Caki2 (cell line): ENCODE measurements around the gene MXD3. TPM values are rescaled to one million over a fixed set of nuclear protein-coding genes. Genes with fewer than 3 reads are reported as not detected.

ENCODE experiments used
- DNase-seq: peaks from one replicate; pipeline ENCODE4 v3.0.0-alpha.2; 2015; ENCODE audit warnings: low read depth
- in situ Hi-C: cut with HindIII; loops from 2 replicates; pipeline ENCODE4 v1.10.0; 2016; ENCODE audit warnings: low sequenced_read_pairs, low pct_unique_long_range_greater_than_20kb, mixed read lengths
- total RNA-seq: library from RNA; depleted of rRNA; stranded (reverse); fragments of >200 nt; shearing (Covaris generic); gene quantifications from 2 replicates; pipeline ENCODE4 v1.2.3, GENCODE V29; 2014; ENCODE audit warnings: low replicate concordance

The MXD3 gene
- total RNA-seq, 1 experiment from 2014 or later: 69.8 TPM

DNA sequence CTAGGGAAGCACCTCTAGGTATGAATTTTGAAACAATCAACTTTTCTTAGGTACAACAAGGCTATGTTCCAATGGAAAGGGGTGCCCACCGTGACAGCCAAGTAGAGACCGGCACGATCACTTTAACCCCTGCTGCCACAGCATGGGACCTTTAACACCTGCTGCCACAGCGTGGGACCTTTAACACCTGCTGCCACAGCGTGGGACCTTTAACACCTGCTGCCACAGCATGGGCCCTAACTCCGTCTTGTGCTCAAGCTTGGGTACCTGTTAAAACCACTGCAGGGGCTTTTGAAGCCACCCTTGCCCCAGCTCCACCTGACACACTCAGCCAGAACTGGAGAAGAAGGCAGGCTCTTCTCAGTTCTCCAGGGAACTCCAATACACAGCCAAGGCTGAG is 18.2 kb upstream of the MXD3 start:
- in situ Hi-C loops: no loop called here
- DNase-seq: no peak

DNA sequence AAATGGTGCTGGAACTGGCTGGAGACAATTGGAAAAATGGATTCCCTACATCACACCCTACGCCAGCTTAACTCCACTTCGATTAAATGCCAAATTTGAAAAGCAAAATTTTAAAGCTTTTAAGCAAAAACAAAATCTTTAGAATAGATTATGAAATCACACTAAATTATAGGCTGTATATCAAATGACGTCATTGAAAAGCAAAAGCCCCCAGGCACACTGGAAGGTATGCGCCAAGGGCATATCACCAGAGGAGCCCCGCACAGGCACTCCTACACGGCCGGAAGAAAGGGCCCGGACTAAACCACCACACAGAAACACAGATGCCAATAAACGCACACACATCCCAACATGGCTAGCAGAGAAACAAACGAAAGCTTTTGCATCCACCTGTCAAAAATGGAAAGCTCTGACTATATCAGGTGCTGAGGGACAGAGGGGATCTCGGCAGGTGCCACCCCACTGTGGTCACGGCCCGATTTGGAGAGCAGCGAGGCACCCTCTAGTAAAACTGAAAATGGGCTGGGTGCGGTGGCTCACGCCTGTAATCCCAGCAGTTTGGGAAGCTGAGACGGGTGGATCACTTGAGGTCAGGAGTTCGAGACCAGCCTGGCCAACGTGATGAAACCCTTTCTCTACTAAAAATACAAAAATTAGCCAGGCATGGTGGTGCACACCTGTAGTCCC is 17.0 kb upstream of the MXD3 start:
- in situ Hi-C loops: no loop called here
- DNase-seq: no peak

DNA sequence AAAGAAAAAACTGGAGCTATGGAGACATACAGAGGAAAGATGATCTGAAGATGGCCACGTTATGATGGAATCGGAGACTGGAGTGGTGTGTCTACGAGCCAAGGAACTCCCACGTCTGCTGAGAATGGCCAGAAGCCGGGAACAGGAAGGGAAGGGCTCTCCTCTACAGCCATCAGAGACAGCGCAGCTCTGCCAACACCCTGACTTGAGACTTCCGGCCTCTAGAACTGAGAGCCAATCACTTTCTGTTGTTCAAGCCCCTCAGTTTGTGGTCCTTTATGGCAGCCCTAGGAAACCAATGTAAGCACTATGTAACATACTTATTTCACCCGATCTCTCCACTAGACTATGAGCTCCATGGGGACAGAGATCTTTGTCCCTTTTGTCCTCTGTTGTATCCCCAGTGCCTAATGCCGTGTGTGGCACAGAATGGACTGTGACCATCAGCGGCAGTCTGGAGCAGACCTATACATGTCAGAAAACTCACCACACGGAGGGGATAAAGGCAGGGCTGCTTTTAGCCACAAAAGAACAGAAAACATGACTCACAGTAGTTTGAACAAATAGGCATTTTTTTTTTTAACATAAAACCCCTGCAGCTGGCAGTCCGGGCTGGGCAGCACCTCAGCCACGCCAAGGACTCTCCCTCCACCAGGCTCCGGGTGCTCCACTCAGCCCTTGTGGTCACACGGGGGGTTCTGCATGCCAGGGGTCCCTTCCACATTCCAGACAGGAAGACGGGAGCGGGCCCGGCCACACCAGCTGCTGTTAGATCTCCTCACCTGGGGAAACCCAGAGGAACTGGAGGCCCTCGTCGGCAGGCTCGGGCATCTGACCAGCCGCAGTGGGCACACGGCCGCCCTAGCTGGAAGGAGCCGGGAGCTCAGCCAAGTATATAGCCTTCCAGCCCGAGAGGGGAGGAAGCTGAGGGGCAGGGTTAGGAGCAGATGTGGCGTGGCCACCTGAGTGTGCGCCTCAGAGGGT is 16.1 kb upstream of the MXD3 start:
- peak; percentile 34 for DNase-seq
- in situ Hi-C loops: no loop called here

DNA sequence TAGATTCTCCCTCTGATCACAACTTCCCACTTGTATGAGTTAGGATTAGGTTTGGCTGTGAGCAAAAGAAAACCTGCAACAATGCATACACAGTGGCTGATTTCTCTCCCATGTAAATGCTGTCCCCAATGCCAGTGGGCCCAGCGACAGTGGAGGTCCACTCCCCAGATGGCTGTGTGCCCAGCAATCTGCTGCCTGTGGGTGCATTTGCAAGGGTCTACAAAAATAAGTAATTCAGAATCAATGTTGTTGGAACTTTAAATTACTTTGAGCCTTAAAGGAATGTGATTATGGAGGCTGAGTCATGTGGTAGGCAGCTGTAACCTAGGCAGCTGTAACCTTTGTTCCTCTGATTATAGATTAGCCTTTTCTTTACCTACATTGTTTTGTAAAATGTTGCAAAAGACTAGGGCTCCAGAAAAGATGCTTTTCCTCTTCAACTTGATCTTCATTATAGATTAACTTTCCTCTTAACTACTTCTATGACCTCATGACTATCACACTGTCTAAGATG is 14.2 kb upstream of the MXD3 start:
- in situ Hi-C loops: no loop called here
- DNase-seq: peak; percentile 78

DNA sequence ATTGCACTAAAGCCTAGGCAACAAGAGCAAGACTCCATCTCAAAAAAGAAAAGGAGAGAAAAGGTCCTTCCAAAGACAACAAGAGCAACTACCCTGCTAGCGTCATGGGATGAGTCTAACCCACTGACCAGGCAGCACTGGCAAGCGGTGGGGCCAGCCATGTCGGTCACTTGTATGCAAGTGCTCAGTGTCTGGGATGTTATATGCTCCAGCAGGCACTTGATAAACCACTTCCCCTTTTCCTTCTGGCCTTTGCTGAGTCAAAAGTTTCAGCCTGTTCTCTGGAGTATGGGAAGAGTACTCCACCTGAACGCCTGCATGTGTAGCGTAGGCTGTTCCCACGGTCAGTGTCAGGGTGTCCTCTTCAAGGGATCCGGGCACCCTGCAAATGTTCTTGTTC is 9.2 kb upstream of the MXD3 start:
- in situ Hi-C loops: no loop called here
- DNase-seq: no peak

DNA sequence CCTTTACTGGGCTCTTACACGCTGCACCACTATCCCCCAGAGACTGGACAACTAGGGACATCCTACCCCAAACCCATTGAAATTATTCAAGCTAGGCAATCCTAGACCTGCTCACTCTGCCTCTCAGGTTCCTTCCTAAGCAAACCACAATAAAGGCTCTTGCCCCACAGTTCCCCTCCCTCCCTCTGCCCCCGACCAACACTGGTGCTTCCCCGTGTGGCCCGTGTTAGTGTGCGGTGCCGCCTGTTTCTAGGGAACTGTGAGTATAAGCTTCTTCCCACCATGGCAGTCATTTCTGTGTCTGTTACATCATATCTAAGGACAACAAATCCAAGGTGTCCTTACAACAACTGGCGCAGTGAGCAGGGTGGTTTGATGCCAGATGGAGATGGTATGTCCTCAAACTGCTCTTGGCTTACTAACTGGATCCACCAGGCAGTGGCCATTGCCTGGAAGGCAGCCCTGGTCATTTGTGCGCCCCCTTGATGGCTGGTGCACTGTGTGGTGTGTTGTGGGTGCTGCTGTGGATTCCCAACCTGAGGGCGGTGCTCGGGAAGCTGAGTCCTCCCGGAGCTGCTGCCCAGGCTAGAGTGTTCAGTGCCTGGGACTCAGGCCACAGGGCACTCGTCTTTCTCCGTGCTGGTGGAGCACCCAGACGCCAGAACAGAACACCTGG is 8.4 kb upstream of the MXD3 start:
- in situ Hi-C loops: no loop called here
- no peak for DNase-seq

DNA sequence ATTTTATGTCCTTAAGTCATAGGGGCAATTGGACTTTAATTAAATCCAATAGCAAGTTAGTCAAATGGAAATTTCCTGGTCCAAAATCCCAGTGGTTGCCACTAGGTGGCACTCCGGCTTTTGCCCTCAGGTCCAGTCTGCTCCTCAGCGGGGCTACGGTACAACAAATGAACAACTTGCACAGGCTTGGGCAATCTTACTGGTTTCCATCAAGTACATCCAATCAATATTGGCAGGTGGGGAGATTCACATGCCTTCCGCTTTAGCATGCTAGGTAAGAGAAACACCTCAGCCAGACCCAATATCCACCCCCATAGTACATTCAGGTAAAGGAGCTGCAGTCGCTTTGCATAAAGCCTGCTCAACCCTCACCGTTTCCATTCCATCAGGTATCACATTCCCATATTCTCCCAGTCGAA is 6.3 kb upstream of the MXD3 start:
- in situ Hi-C loops: no loop called here
- peak; percentile 61 for DNase-seq

DNA sequence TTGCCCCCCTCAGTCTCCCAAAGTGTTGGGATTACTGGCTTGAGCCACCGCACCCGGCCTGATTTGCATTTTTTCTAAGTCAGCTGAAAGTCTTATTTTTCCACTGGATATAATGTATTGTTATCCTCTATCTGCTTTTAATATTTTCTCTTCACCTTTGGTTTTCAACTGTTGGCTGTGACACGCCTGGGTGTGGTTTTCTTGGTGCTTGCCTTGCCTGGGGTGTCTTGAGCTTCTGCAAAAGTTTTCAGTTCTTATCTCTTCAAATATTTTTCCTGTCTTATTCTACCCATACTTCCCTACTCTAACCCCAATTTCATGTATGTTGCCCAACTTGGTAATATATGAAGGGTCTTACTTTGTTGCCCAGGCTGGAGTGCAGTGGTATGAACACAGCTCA is 4.3 kb upstream of the MXD3 start:
- no peak for DNase-seq
- in situ Hi-C loops: no loop called here

DNA sequence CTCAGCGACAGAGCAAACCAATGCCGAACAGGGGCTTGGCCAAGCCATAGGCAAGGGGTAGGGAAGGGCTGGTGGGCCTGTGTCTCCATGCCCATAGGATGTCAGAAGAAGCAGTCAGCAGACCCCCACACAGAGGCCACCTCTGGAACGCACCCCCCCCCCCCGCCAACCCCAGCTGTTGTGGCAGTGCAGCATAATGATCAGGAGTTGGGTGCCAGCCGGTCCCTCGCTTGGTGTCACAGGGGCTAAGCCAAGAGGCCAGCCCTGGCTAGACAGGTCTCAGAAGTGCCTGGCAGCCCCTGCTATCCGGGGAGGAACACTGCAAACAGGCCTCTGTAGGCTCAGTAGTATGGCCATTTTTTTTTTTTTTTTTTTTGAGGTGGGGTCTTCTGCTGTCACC is 3.7 kb upstream of the MXD3 start:
- in situ Hi-C loops: no loop called here
- no peak for DNase-seq

DNA sequence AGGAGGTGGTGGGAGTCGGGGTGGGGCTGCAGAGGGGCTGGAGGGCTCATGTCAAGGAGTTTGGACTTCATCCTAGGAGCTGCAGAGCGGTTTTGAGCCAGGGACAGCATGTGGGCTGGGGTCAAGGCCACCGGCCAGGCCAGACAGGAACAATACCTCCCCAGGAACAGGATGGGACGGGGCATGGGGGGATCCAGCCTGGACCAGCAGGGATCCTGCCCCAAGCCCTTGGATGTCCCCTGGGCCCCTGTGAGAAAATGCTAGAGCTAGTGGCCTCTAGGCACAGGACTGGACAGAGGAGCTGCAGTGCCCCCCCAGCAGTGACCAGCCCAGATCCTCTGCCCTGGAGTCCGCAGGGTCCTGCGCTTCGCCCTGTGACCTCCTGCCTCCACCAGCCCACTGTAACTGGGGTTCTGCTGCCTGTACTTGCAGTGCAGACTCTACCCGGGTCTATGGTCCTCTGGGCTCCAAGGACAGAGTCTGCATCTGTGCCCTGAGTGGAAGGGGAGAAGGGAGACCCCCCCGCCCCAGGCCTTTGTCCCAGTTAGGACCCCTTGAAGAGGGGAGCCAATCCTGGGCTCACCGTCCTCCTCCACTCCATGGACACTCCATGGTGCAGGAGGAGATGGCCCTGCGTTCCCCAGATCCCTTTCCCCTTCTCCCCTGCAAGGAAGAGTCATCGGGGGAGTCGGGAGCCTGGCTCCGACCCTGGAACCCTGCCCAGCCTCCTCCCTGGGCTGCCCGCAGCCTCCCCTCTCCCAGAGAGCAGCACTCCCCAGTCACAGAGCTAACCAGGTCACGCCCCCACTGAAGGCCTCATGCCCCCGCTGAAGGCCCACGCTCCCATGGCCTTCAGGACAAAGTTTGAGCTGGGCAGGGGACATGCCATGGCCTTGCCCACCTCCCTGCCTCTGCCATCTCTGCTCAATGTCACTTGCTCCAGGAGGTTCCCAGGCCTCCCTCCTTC is 3.0 kb upstream of the MXD3 start:
- in situ Hi-C loops: no loop called here
- no peak for DNase-seq

DNA sequence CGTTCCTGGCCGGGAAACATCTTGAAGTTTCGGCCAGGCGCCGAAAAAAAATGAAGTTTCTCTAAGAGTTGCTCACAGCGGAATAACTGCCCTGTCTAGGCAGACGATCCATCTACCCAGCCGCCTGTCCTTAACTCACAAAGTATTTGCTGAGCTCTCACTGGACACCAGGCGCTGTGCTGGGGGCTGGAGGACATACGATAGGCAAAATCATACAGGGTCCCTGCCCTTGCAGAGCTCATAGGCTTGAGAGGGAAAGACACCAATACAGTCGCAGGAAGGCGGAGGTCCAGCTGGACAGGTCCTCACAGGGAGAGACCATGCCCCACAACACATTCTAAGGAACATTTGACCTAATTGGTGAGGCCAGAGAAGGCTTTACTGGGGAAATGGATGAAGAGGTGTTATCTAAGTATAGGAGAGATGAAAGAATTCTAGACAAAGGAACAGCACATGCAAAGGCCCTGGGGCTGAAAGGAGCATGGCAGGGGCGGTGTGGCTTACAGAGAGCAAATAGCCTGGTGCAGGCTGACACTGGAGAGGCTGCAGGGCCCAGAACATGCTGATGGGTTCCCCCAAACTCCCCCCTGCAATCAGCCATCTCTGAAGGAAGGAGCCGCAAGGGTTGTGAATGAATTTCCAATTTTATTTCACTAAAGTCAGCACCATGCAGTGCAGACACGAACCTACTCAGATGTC is 2.0 kb upstream of the MXD3 start:
- DNase-seq: no peak
- in situ Hi-C loops: no loop called here

DNA sequence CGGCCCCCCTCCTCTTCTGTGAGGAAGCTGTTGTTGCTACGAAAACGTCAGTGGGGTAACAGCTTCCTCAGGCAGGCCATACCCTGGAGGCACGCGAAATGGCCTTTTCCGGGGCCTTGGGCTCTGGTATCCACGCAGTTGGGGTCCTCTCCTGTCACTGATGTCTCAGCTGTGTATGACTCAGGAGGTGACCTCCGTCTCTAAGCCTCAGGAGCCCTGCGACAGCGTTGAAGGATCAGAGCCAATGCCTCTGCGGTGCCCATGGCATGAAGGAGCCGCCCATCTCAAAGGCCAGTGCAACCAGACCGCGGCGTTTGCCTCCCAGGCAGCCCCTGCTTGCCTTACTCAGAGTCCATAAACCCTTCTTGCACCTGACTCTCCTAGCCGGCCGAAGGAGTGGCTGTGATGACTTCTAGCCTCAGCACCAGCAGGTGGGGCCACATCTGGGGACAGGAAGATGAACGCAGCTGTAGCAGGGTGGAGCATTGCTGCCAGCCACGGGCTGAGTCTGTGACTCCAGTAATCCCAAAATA is 1.0 kb upstream of the MXD3 start:
- DNase-seq: peak; percentile 83
- in situ Hi-C loops: no loop called here

DNA sequence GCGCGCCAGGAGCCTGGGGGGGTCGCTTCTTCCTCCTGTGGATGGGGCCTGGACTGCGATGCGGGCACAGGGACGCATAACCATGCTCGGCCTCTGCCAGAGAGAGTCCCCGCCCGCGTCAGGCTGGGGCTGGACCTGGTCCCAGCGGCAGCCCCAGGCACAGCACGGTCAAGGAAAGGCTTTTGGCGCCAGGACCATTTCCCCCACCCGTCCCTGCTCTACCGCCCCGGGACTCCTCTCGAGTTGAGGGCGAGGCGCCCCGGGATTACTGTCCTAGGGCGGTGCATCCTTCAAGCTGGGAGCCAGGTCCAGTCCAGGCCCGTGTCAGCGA is 341 bp downstream of the MXD3 start:
- in situ Hi-C loops: no loop called here
- DNase-seq: no peak

DNA sequence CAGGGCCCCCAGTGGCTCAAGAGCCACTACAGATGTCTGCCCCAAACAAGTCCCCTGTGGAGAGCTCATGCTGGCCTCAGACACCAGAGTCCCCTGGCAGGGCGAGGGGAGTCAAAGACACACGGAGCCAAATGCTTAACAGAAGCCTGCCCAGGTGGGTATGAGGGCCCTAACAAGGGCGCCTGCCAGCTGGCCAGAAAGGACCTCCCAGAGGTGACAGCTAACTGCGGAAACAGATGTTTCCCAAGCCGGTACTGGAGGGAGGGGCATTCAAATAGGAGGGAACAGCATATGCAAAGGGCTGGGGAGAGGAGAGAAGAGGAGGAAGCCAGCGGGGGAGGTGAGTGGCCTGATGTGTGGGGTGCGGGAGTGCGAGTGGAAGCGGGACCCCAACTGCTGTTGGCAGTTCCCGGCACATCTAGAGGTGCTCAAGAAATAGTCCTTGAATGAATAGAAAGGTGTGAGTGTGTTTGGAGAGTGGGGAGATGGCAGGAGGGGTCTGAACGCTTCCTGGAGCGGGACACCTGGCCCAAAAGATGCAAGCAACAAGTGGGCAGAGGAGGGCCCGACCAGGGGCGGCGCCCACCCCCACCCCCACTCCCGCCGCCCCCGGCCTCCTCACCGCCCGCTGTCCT is 824 bp downstream of the MXD3 start:
- peak; percentile 44 for DNase-seq
- in situ Hi-C loops: no loop called here

DNA sequence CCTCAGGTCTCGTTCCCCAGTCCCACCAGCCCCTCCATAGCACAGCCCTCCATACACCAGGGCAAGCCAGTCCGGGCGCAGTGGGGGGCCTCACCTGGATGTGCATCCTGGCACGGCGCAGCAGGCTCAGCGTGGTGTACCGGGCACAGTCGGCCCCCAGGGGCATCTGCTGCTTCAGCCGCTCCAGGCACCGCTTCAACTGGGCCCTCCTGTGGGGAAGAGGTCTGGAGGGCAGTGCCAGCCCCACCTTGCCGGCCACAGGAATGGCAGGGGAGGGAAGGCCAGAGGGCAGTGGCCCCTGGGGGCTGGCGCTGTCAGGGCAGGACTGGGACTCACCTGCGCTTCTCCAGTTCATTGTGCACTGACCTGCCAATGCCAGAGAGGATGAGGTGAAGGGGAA is 1.4 kb downstream of the MXD3 start:
- no peak for DNase-seq
- in situ Hi-C loops: no loop called here

DNA sequence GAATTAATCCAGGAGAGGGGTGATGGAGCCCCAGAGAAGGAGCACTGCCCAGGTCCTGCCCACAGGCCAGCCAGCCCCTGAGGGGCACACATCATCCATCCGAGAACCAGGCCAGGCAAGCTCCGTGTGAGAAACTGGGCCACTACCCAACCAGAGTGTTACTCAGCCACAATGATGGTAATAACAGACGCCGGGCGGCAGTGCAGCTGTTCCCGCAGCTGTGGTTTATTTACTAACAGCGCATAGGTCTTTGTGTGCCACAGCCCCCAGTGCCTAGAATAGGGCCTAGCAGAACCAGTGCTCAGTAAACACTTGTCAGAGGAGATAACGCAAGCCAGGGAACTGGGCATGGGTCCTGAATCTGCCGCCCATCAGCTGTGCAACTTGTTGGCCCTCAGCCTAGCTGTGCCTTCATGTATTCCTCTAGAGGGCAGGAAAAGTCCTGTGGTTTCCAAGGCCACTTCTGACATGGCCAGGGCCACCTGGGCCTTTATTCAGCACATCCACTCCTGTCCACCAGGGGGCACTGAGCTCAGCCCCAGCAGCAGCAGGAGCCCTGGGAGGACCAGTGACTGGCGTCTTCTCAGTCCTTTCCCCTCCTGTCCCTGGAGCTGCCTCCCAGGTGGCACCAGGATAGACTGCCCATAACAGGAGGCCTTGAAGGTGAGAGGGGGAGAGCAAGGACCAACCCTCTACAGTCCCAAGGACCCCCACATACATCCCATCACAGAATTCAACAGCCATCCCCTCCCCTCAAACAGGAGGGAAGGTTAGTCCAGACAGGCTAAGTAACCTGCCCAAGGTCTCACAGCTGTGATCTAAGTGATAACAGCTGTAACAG is 2.1 kb downstream of the MXD3 start:
- in situ Hi-C loops: no loop called here

More for the DNA sequence above, 2.1 kb downstream of the MXD3 start:
- peak; percentile 78 for DNase-seq
